ENCODE data around the gene C1GALT1.

C1GALT1 gene

DNA sequence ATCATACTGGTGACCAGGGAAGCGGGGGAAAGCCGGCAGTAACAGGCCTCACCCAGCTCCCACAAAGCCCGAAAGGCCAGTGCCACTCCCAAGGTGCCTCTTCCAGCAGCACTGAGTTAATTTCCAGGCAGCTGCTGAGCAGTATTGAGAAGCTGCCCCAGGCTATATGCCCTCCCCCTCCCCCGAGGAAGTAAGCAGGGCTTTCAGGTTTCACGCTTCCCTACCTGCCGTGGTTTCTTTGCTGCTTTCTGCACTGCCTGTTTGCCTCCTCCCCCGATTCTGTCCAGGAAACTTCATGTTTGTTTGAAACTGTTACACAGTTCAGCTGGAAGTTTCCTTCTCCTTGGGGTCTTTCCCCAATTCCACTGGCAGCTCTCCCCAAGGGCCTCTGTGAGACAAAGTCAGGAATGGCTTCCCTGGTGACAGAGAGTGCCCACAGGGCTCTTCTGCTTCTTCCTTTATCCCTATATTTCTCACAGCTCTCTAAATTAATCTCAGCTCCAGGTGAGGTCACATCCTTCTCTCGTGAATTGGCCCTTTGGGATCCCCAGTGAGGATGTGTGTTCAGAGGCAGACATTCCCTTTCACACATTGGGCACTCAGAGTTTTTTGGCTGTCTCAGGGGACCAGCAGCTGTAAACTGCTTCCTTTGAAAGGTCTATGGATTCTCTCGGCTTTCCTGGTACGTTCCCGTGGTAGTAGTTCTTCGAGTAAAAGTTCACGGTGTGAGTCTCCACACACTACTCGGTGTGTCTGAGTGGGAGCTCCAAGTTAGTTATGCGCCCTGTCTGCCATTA is 19.4 kb downstream of the C1GALT1 start:
- no peak for DNase-seq (ENCODE audit: low spot score)

- no peak for DNase-seq (ENCODE audit: low spot score)
These were observed 20.0 kb downstream of the C1GALT1 start for GRCh38 chr7:7202375-7202720.

GRCh38 chr7:7203813-7204575 is 21.6 kb downstream of the C1GALT1 start:
- DNase-seq (ENCODE audit: low spot score): no peak

- DNase-seq (ENCODE audit: low spot score): peak; percentile 73
These were observed 25.5 kb downstream of the C1GALT1 start for GRCh38 chr7:7207876-7208275.

DNA sequence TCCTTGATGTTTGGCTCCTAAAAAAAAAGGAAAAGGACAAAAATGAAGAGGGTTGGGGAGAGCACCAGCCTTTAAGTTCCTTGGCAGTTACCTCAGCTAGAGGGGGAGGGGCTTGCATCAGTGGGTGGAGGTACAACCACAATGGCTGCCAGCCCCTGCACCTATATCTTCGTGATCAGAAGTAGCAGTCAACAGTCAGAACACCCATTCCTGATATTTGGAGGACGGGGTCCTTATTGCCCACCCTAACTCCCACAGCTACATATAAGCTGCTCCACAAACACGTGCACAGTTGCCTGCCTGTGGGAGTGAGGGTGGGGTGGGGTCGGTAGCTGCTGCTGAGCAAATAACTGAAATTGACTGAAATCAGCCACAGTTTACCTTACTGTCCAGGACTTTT is 26.2 kb downstream of the C1GALT1 start:
- no peak for DNase-seq (ENCODE audit: low spot score)

GRCh38 chr7:7209412-7210050 is 27.2 kb downstream of the C1GALT1 start:
- DNase-seq (ENCODE audit: low spot score): no peak

DNA sequence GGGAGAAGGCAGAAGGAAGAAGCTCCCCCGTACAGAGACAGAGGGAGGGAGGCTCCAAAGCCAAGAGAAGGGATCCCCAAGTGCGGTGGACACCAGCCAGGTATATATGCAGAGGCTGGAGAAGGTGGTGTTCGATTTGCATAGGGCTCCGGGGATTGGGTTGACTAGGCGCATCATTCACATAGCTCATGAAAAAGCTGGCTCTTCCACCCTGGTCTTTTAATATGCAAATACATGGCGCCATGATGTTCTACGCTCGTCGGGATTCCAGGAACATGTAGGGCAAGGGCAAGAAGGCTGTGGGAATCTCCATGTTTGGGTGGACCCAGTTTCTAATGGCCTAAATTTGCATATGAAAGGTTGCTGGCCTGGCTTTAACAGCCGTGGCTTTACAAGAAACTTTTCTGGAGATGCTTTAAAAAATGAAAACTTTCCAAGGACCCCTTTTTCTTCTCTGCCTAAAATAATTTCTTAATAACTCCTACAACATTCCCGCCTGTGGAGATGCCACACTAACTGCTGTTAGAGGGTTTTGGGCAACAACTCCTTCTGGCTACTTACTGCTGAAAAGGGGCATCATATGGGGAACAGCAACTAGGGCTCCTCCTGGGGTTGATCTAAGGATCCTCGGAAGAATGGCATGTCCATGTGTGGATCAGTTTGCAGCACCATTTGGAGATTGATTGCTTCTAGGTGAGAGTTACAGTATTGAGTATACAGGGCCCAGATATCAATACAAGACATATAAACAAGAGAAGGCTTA is 28.3 kb downstream of the C1GALT1 start:
- no peak for DNase-seq (ENCODE audit: low spot score)

DNA sequence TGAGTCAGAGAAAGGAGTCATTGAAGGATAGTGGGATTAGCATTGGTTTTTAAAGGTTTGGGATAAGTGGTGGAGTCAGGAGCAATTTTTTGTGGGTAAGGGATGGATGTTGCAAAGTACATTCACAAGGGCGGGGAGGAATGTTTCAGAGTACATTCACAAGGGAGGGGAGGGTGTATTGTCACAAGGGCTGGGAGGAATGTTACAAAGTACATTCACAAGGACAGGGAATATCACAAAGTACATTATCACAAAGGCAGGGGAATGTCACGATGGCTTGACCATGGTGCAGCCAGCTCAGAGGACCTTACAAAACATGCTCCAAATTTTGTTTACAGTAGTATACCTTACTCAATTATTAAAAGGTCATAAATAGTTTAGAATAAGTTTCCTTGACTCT is 30.3 kb downstream of the C1GALT1 start:
- no peak for DNase-seq (ENCODE audit: low spot score)

- DNase-seq (ENCODE audit: low spot score): no peak
These were observed 32.3 kb downstream of the C1GALT1 start for GRCh38 chr7:7214398-7215347.

- DNase-seq (ENCODE audit: low spot score): no peak
These were observed 33.9 kb downstream of the C1GALT1 start for GRCh38 chr7:7216279-7216678.

- no peak for DNase-seq (ENCODE audit: low spot score)
These were observed 36.9 kb downstream of the C1GALT1 start for GRCh38 chr7:7219216-7219615.

GRCh38 chr7:7220821-7221220 is 38.5 kb downstream of the C1GALT1 start:
- no peak for DNase-seq (ENCODE audit: low spot score)

GRCh38 chr7:7221599-7222038 is 39.3 kb downstream of the C1GALT1 start:
- DNase-seq (ENCODE audit: low spot score): no peak

GRCh38 chr7:7223250-7223649 is 40.9 kb downstream of the C1GALT1 start:
- no peak for DNase-seq (ENCODE audit: low spot score)

GRCh38 chr7:7226407-7226806 is 44.1 kb downstream of the C1GALT1 start:
- no peak for DNase-seq (ENCODE audit: low spot score)

GRCh38 chr7:7228472-7228871 is 46.1 kb downstream of the C1GALT1 start:
- no peak for DNase-seq (ENCODE audit: low spot score)

GRCh38 chr7:7228967-7229366 is 46.6 kb downstream of the C1GALT1 start:
- DNase-seq (ENCODE audit: low spot score): peak; percentile 42

DNA sequence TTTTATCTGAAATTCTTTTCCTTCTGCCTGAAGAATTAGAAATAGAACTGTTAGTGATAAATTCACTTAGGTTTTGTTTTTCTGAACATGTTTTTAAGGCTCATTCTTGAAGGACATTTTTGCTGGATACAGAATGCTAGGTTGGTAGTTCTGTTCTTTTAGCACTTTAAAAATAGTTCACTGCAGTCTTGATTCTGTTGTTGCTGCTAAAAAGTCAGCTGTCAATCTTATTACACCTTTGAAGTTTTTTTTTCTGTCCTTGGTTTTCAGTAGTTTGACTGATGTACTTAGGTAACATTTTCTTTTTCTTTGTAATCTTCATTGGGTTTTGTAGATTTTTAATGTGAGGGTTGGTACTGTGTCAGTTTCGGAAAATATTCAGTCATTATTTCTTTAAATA is 48.7 kb downstream of the C1GALT1 start:
- no peak for DNase-seq (ENCODE audit: low spot score)

GRCh38 chr7:7231865-7232264 is 49.5 kb downstream of the C1GALT1 start:
- DNase-seq (ENCODE audit: low spot score): no peak

GRCh38 chr7:7235347-7235746 is 53.0 kb downstream of the C1GALT1 start:
- no peak for DNase-seq (ENCODE audit: low spot score)

DNA sequence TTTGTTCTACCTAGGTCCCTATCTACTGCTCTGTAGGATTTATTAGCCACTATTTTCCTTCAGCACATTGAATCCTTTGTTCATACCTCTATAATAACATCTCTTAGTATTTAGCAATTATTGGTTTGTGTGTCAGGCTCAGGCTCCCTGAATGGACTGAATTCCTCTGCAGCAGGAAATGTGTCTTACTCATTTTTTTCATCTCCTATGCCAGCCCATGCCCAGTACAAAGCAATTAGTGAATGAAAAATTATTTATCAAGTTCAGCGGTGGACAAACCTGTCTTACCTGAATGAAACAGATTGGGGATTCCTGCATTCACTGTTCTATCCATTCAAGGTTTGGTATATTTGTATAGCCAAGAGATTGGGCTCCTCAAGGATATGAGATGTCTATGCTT is 53.7 kb downstream of the C1GALT1 start:
- no peak for DNase-seq (ENCODE audit: low spot score)
